Ishikawa (cell line): ENCODE results near the gene RPS6KA4.

Experiments
- CEBPB ChIP-seq: IDR thresholded peaks from 2 replicates; pipeline ENCODE4 v1.6.1; 2012
- CREB1 ChIP-seq: IDR thresholded peaks from 2 replicates; pipeline ENCODE4 v1.6.1; 2012; ENCODE audit warnings: low read depth
- EGR1 ChIP-seq: IDR thresholded peaks from 2 replicates; pipeline ENCODE4 v1.6.1; 2012
- EP300 ChIP-seq: IDR thresholded peaks from 2 replicates; pipeline ENCODE4 v1.6.1; 2012; ENCODE audit warnings: borderline replicate concordance
- FOXM1 ChIP-seq: IDR thresholded peaks from 2 replicates; pipeline ENCODE4 v1.6.1; 2012; ENCODE audit warnings: low read depth, borderline replicate concordance
- MAX ChIP-seq: IDR thresholded peaks from 2 replicates; pipeline ENCODE4 v1.6.1; 2012
- NFIC ChIP-seq: IDR thresholded peaks from 2 replicates; pipeline ENCODE4 v1.6.1; 2012
- RAD21 ChIP-seq: IDR thresholded peaks from 2 replicates; pipeline ENCODE4 v1.6.1; 2012; ENCODE audit warnings: low read depth
- REST ChIP-seq: IDR thresholded peaks from 2 replicates; pipeline ENCODE4 v1.6.1; 2012; ENCODE audit warnings: low read depth, mild to moderate bottlenecking
- TAF1 ChIP-seq: IDR thresholded peaks from 2 replicates; pipeline ENCODE4 v1.6.1; 2012; ENCODE audit warnings: low read depth, mild to moderate bottlenecking
- TCF12 ChIP-seq: IDR thresholded peaks from 2 replicates; pipeline ENCODE4 v1.6.1; 2012; ENCODE audit warnings: low read depth
- TEAD4 ChIP-seq: IDR thresholded peaks from 2 replicates; pipeline ENCODE4 v1.6.1; 2012
- USF1 ChIP-seq: IDR thresholded peaks from 2 replicates; pipeline ENCODE4 v1.6.1; 2012
- YY1 ChIP-seq: IDR thresholded peaks from 2 replicates; pipeline ENCODE4 v1.6.1; 2012; ENCODE audit warnings: low read depth
- ZBTB7A ChIP-seq: IDR thresholded peaks from 2 replicates; pipeline ENCODE4 v1.6.1; 2012; ENCODE audit warnings: low read depth

RPS6KA4 gene

GRCh38 chr11:64340671-64341335 lies 18.2 kb upstream of the RPS6KA4 start:
- TF ChIP-seq NFIC (no peak), EGR1 (0 out of 2 replicates have a peak, but pooled peaks have one; percentile 25), EP300 (no peak), YY1 (no peak), USF1 (no peak), TEAD4 (no peak), TAF1 (no peak), RAD21 (no peak), REST (no peak), MAX (no peak), ZBTB7A (0 out of 2 replicates have a peak, but pooled peaks have one; percentile 26), TCF12 (no peak), CEBPB (no peak), CREB1 (no peak)

GRCh38 chr11:64341429-64341828 lies 17.5 kb upstream of the RPS6KA4 start:
- TF ChIP-seq FOXM1 = no peak
- no peak for TF ChIP-seq USF1
- TF ChIP-seq NFIC = no peak
- TF ChIP-seq TCF12 = no peak
- TF ChIP-seq TEAD4 = no peak
- no peak for TF ChIP-seq RAD21
- TF ChIP-seq CEBPB = no peak
- TF ChIP-seq MAX = no peak
- no peak for TF ChIP-seq ZBTB7A
- TF ChIP-seq EGR1 = no peak
- no peak for TF ChIP-seq TAF1
- no peak for TF ChIP-seq YY1
- TF ChIP-seq REST = no peak
- TF ChIP-seq EP300 = no peak
- no peak for TF ChIP-seq CREB1

GRCh38 chr11:64341851-64342791 lies 16.8 kb upstream of the RPS6KA4 start:
- TF ChIP-seq FOXM1 (no peak), MAX (0 out of 2 replicates have a peak, but pooled peaks have one; percentile 25), TCF12 (no peak), USF1 (peak; percentile 38; the same call in 1 of the 2 replicates), TAF1 (peak; percentile 35; the same call in 1 of the 2 replicates), RAD21 (peak; percentile 36; the same call in 1 of the 2 replicates), NFIC (0 out of 2 replicates have a peak, but pooled peaks have one; percentile 33)

GRCh38 chr11:64342869-64343745 lies 15.9 kb upstream of the RPS6KA4 start:
- TF ChIP-seq ZBTB7A (no peak), TEAD4 (no peak), REST (no peak), MAX (no peak), EGR1 (no peak), USF1 (no peak), CREB1 (no peak), EP300 (no peak), CEBPB (no peak)
